ENCODE data around the gene UFSP2. TPM values are rescaled to one million over a fixed set of nuclear protein-coding genes. Genes with fewer than 3 reads are reported as not detected.

Gene UFSP2
- total and polyA plus RNA-seq, 2 donors (not counting 1 experiment from before 2014, with no cell fraction given), result 43.1 to 43.2 TPM

DNA sequence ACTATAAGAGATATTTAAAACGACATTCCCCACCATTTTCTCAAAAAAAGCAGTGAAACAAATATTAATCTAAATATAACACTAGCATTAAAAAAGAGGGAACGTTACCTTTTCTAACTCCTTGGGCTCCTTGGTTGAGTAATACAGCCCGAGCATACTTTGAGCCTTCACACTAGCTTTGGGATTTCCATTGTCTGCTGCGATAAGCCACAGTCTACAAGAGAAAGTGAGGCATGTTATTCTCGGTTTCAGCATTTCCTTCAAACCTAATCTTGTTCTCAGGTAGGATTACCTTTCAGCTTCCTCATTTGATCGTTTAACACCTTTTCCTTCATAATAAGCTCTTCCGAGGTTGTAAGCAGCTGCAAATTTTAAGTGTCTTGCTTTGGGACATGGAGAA is 51.7 kb downstream of the UFSP2 start:
- peaks cover 2% of the 10 kb centered on the region for H3K36me3 ChIP-seq (ENCODE audit: control insufficient read depth, insufficient read depth, low read length)
- H3K4me3 ChIP-seq (replicated peaks in 1 of 4; ENCODE audit: control extremely low read depth in 1 of 4, insufficient read depth in 1 of 4, low read depth in 3 of 4, low read length in 4 of 4), result no peak overlapping the region
- no peaks in the 10 kb centered on the region for H3K9me3 ChIP-seq (ENCODE audit: control insufficient read depth, insufficient read depth, low read depth, low read length)
- H3K9ac ChIP-seq (ENCODE audit: insufficient read depth, low read length), result no peak overlapping the region
- H4K20me1 ChIP-seq (ENCODE audit: control insufficient read depth, extremely low read depth, insufficient read depth, low read length), result no peaks in the 10 kb centered on the region
- H2AFZ ChIP-seq (ENCODE audit: low read length), result no peak overlapping the region
- H3K79me2 ChIP-seq (ENCODE audit: control insufficient read depth, insufficient read depth, low read length), result no peaks in the 10 kb centered on the region
- no peaks in the 10 kb centered on the region for H3K4me1 ChIP-seq (ENCODE audit: control insufficient read depth, extremely low read depth, insufficient read depth, low read length)
- no peak overlapping the region for H3K4me2 ChIP-seq (ENCODE audit: extremely low read depth, insufficient read depth, low read length)
- no peaks in the 10 kb centered on the region for H3K27me3 ChIP-seq (ENCODE audit: control insufficient read depth, insufficient read depth, low read length)
- no peak for DNase-seq (ENCODE audit: low read depth in 2 of 2)
- no peak for TF ChIP-seq EZH2 (IDR thresholded peaks at IDR 0.05; ENCODE audit: low read length, missing control alignments)
- TF ChIP-seq, protein P1, sequence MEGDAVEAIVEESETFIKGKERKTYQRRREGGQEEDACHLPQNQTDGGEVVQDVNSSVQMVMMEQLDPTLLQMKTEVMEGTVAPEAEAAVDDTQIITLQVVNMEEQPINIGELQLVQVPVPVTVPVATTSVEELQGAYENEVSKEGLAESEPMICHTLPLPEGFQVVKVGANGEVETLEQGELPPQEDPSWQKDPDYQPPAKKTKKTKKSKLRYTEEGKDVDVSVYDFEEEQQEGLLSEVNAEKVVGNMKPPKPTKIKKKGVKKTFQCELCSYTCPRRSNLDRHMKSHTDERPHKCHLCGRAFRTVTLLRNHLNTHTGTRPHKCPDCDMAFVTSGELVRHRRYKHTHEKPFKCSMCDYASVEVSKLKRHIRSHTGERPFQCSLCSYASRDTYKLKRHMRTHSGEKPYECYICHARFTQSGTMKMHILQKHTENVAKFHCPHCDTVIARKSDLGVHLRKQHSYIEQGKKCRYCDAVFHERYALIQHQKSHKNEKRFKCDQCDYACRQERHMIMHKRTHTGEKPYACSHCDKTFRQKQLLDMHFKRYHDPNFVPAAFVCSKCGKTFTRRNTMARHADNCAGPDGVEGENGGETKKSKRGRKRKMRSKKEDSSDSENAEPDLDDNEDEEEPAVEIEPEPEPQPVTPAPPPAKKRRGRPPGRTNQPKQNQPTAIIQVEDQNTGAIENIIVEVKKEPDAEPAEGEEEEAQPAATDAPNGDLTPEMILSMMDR (conservative IDR thresholded peaks at IDR 0.05 in 1 of 2, IDR thresholded peaks at IDR 0.05 in 1 of 2; ENCODE audit: low read depth in 1 of 2, low read length in 2 of 2), result no peak
- no peak overlapping the region for H3K27ac ChIP-seq (ENCODE audit: insufficient read depth, low read length)

DNA sequence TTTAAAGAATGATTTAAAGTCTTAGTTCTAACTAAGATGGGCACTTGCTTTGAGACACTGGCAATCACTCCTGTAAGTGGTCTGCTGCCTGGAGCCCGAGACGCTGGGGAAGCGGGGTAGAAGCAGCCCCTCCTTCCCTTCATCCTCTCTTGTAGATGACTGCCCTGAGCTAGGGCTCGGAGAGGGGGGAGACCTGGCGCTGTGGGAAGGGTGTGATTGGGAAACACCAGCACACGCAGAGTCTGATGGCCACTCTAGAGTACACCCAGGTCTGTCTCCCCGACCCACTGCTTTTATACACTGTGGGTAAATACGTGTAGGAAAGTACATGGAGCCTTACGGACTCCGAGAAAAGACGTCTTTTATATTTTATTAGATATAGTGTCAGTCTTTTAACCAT is 54.1 kb downstream of the UFSP2 start:
- Histone ChIP-seq H3K4me3 (replicated peaks in 1 of 4; ENCODE audit: control extremely low read depth in 1 of 4, insufficient read depth in 1 of 4, low read depth in 3 of 4, low read length in 4 of 4) (no peak overlapping the region), H3K9me3 (ENCODE audit: control insufficient read depth, insufficient read depth, low read depth, low read length) (no peaks in the 10 kb centered on the region), H3K4me2 (ENCODE audit: extremely low read depth, insufficient read depth, low read length) (no peak overlapping the region), H3K79me2 (ENCODE audit: control insufficient read depth, insufficient read depth, low read length) (no peaks in the 10 kb centered on the region), H3K36me3 (ENCODE audit: control insufficient read depth, insufficient read depth, low read length) (peaks cover 2% of the 10 kb centered on the region), H3K4me1 (ENCODE audit: control insufficient read depth, extremely low read depth, insufficient read depth, low read length) (no peaks in the 10 kb centered on the region), H3K9ac (ENCODE audit: insufficient read depth, low read length) (no peak overlapping the region), H3K27me3 (ENCODE audit: control insufficient read depth, insufficient read depth, low read length) (no peaks in the 10 kb centered on the region), H2AFZ (ENCODE audit: low read length) (no peak overlapping the region), H3K27ac (ENCODE audit: insufficient read depth, low read length) (no peak overlapping the region), H4K20me1 (ENCODE audit: control insufficient read depth, extremely low read depth, insufficient read depth, low read length) (no peaks in the 10 kb centered on the region)
- TF ChIP-seq EZH2 (IDR thresholded peaks at IDR 0.05; ENCODE audit: low read length, missing control alignments), result no peak
- no peak for DNase-seq (ENCODE audit: low read depth in 2 of 2)

DNA sequence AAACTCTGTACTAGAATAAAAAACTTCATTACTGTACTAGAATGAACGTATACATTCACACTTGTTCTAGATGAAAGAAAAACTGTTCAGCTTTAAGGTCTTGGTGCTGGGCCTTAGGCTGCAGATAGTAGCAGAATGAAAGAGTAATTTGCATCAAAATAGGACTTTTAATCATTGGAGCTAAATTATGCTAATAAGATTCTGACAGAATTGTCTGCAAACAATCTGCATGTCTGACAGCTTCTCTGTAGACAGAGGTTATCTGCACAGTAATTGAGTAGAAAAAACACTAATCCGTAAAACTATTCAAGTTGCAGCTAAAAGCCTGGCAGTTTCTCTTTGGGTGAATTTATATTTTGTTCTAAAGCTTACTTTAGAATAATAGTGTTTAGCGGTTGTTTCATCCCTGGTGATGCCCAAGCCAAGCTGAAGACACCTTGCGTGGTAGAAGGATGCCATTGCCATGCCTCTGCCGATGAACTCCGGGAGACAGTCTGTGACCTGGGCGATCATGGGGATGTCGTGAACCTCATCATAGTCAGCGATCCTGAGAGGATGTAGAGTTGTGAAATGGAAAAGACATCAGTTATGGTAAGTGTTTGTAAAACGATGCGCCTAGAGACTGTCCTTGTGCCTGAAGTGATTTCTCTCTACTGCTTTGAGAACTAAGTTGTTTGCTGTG is 55.4 kb downstream of the UFSP2 start:
- Histone ChIP-seq H3K4me3 (replicated peaks in 1 of 4; ENCODE audit: control extremely low read depth in 1 of 4, insufficient read depth in 1 of 4, low read depth in 3 of 4, low read length in 4 of 4) (no peak overlapping the region), H2AFZ (ENCODE audit: low read length) (no peak overlapping the region), H3K4me1 (ENCODE audit: control insufficient read depth, extremely low read depth, insufficient read depth, low read length) (no peaks in the 10 kb centered on the region), H3K27me3 (ENCODE audit: control insufficient read depth, insufficient read depth, low read length) (no peaks in the 10 kb centered on the region), H4K20me1 (ENCODE audit: control insufficient read depth, extremely low read depth, insufficient read depth, low read length) (no peaks in the 10 kb centered on the region), H3K4me2 (ENCODE audit: extremely low read depth, insufficient read depth, low read length) (no peak overlapping the region), H3K36me3 (ENCODE audit: control insufficient read depth, insufficient read depth, low read length) (peaks cover 2% of the 10 kb centered on the region), H3K27ac (ENCODE audit: insufficient read depth, low read length) (no peak overlapping the region), H3K9me3 (ENCODE audit: control insufficient read depth, insufficient read depth, low read depth, low read length) (no peaks in the 10 kb centered on the region), H3K79me2 (ENCODE audit: control insufficient read depth, insufficient read depth, low read length) (no peaks in the 10 kb centered on the region), H3K9ac (ENCODE audit: insufficient read depth, low read length) (no peak overlapping the region)
- DNase-seq (ENCODE audit: low read depth in 2 of 2), result no peak
- TF ChIP-seq EZH2 (IDR thresholded peaks at IDR 0.05; ENCODE audit: low read length, missing control alignments), result no peak
- TF ChIP-seq, protein P1 (conservative IDR thresholded peaks at IDR 0.05 in 1 of 2, IDR thresholded peaks at IDR 0.05 in 1 of 2; ENCODE audit: low read depth in 1 of 2, low read length in 2 of 2), result no peak
